ENCODE data around the gene CCDC117.

The CCDC117 gene

GRCh38 chr22:28831140-28832072 lies 58.9 kb downstream of the CCDC117 start:
- no peak for DNase-seq

GRCh38 chr22:28832731-28833130 lies 60.2 kb downstream of the CCDC117 start:
- no peak for DNase-seq

- DNase-seq: no peak
Observed at GRCh38 chr22:28833276-28833923, 60.9 kb downstream of the CCDC117 start.

GRCh38 chr22:28835630-28836189 lies 63.2 kb downstream of the CCDC117 start:
- no peak for DNase-seq

GRCh38 chr22:28837640-28838039 lies 65.1 kb downstream of the CCDC117 start:
- no peak for DNase-seq
